GM19395 (cell line): ENCODE data around the gene TLR8.
"Not testable (repeated sequence)": the region's sequence is repeated elsewhere in the genome, so short reads cannot be mapped to it uniquely, and the experiment has no call there.

Experiments used
- ATAC-seq: cut with Tn5 transposase; IDR thresholded peaks from one replicate; pipeline ENCODE4 v1.9.1; 2021; ENCODE audit warnings: mild to moderate bottlenecking, moderate library complexity; ENCODE audit not compliant: unreplicated experiment

TLR8 gene

DNA sequence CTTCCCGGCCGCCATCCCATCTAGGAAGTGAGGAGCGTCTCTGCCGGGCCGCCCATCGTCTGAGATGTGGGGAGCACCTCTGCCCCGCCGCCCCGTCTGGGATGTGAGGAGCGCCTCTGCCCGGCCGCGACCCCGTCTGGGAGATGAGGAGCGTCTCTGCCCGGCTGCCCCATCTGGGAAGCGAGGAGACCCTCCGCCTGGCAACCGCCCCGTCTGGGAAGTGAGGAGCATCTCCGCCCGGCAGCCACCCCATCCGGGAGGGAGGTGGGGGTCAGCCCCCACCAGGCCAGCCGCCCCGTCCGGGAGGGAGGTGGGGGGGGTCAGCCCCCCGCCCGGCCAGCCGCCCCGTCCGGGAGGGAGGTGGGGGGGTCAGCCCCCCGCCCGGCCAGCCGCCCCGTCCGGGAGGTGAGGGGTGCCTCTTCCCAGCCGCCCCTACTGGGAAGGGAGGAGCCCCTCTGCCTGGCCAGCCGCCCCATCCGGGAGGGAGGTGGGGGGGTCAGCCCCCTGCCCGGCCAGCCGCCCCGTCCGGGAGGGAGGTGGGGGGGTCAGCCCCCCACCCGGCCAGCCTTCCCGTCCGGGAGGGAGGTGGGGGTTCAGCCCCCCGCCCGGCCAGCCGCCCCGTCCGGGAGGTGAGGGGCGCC, 56.9 kb downstream of the TLR8 start:
- not testable (repeated sequence) for ATAC-seq

DNA sequence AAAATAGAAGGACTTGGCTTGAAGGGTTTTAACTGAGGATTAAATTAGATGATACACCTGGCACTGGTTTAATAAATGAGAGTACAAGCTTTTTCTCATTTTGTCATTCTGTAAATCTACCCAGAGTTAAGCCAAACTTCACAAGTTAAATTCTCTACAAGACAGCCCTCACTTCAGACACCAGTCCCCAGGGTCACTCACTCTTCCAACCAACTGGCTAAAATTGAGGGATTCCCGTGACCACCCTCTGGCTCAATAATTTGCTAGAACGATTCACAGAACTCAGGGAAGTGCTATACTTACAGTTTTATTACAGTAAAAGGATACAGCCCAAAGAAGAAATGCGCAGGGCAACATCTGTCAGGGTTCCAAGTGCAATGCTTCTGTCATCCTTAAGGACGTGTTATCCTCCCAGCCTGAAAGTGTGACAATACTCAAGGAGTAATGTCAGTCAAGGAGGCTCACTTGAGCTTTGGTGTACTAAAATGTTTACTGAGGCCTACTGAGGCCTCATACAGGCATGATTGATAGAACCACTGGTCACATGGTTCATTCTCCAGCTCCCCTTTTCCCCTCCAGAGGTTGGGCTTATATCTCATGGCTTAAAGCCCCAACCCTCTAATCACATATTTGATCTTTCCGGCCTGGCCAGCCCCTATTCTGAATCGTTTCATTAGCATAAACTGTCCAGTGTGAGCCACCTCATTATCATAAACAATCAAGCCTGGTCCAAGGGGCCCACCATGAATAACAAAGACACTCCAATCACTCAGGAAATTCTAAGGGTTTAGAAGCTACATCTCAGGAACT, 58.9 kb downstream of the TLR8 start:
- ATAC-seq: no peak

DNA sequence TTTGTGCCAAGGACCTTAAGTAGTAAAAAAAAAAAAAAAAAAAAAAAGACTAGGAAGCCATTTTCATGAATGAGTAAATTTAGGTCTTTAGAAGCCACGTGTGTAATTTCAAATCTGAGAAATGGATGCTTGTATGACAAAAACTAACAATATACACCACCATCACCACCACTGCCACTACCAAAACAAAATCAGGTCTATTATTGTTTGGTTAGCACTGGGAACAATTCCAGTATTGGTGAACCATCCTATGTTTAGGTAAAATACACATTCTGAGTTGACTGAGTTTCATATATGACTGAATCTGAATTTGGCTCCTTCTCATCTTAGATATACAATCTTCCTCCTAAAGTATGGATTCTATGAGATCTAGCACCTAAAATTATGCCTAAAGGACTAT, 59.7 kb downstream of the TLR8 start:
- ATAC-seq: no peak

- no peak for ATAC-seq
These were observed 61.5 kb downstream of the TLR8 start for GRCh38 chrX:12967711-12968465.

DNA sequence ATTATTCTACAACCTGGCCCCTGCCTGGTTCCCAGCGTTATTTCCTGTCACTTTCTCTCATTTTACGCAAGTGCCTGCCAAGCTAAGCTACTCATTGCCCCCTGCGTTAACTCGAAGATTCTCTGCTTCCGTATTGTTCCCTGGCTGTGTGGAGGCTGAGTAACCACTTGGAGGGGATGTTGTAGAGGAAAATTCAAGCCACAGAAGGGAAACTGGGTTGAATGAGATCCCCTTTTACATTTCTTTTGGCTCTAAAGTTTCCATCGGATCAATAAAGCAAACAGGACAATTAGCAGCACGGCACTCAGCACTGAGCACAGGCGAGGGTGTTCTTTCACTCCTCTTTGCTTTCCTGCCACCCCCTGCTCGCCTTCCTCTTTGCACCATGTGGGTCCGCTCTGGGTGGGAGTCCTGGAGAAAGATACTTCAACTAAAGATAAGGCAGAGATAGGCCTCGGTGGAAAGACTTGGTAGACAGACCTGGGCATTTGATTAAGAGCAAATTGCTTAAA, 64.3 kb downstream of the TLR8 start:
- no peak for ATAC-seq

DNA sequence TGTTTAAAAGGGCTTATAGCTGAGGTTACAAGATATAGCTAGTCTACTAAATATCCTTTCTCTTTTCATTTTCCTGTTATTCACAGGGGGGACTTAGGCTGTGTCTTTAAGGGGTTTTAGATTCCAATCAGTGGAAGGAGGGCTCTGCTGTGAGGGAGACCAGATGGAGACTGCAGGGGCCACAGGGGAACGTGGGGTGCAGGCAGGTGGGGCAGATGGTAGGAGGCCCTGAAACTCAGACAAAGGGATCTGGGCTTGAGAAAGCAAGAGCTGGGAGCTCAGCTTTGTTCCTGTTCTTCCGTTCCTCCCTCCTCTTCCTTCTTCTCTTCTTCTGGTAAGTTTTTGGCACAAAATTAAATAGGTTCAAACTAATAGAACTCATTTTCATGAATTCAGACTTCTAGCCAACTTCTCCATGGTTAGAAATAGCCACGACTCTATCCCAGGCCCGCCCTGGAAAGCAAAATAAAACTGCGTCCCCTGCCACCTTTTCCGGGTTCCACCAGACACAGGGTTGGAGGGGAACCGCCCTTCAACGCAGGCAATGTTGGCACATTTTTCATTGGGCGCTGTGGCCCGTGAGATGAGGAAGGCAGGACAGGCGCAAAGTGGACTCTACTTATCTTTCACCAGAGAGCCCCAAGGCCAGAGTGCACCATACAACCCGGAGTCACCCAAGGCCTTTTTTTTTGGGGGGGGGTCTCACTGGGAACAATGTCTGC, 65.0 kb downstream of the TLR8 start:
- no peak for ATAC-seq

- ATAC-seq: no peak
These were observed 65.8 kb downstream of the TLR8 start for GRCh38 chrX:12972243-12972642.
